H1 (cell line): Measurements from ENCODE around the gene GPR87. TPM values are rescaled to one million over a fixed set of nuclear protein-coding genes. Genes with fewer than 3 reads are reported as not detected.

ENCODE experiments used
- CTCF ChIA-PET: fragments of 300-600 bp; sonication (Branson Sonifier 250); formaldehyde crosslinking; loops from one replicate; lab custom pipeline; 2021; ENCODE audit not compliant: partially characterized antibody; lab: Charles Lee
- POLR2A ChIA-PET: fragments of 300-600 bp; sonication (Branson Sonifier 250); formaldehyde crosslinking; loops from one replicate; lab custom pipeline; 2021; ENCODE audit warnings: inconsistent platforms; ENCODE audit not compliant: partially characterized antibody; lab: Charles Lee
- DNase-seq, 2 experiments: peaks; one replicate each; pipeline versions ENCODE4 v3.0.0 to v3.0.0-alpha.2; 2010 to 2022; ENCODE audit warnings: low spot score in 2 of 2, low read depth in 1 of 2, mixed read lengths in 1 of 2
- FAIRE-seq: peaks from 2 replicates; lab custom pipeline; 2011; peaks lifted over from hg19 to GRCh38; lab: Jason Lieb, UNC
- H2AFZ ChIP-seq: 2 replicates; pipeline ENCODE4 v1.8.1; 2012; ENCODE audit warnings: low read length, inconsistent platforms
- H2AK5ac ChIP-seq: 2 replicates; pipeline ENCODE4 v1.6.1; 2013; ENCODE audit warnings: low read depth, low read length
- H2BK120ac ChIP-seq: replicated peaks from 2 replicates; pipeline ENCODE3; 2013; ENCODE audit warnings: low read depth, low read length, inconsistent platforms
- H2BK12ac ChIP-seq: 2 replicates; pipeline ENCODE4 v1.6.1; 2013; ENCODE audit warnings: low read depth, low read length
- H2BK15ac ChIP-seq: 2 replicates; pipeline ENCODE4 v1.6.1; 2013; ENCODE audit warnings: low read length
- H2BK20ac ChIP-seq: 2 replicates; pipeline ENCODE4 v1.6.1; 2013; ENCODE audit warnings: low read length
- H2BK5ac ChIP-seq: 2 replicates; pipeline ENCODE4 v1.6.1; 2013; ENCODE audit warnings: low read depth, low read length
- H3K14ac ChIP-seq: 2 replicates; pipeline ENCODE4 v1.6.1; 2013; ENCODE audit warnings: inconsistent platforms; ENCODE audit not compliant: insufficient read length
- H3K18ac ChIP-seq: 2 replicates; pipeline ENCODE4 v1.6.1; 2013; ENCODE audit warnings: low read length; ENCODE audit errors: extremely low read depth
- H3K23ac ChIP-seq: 2 replicates; pipeline ENCODE4 v1.6.1; 2013; ENCODE audit warnings: inconsistent platforms; ENCODE audit not compliant: insufficient read length
- H3K23me2 ChIP-seq: 2 replicates; pipeline ENCODE4 v1.6.1; 2013; ENCODE audit warnings: low read depth, low read length
- H3K27ac ChIP-seq: 2 replicates; pipeline ENCODE4 v1.6.1; 2011; ENCODE audit warnings: low read depth, low read length, inconsistent platforms
- H3K27me3 ChIP-seq, 4 experiments: replicated peaks in 1 of 4; 1 replicate in 1 of 4; 2 replicates in 3 of 4; pipeline versions ENCODE4 v1.6.1 to v1.8.1; 2011 to 2013; ENCODE audit warnings: low read length in 3 of 4, mild to moderate bottlenecking in 3 of 4, inconsistent platforms in 2 of 4, mixed read lengths in 2 of 4, moderate library complexity in 1 of 4; ENCODE audit not compliant: control insufficient read depth in 3 of 4, insufficient read depth in 3 of 4; ENCODE audit errors: extremely low read depth in 1 of 4
- H3K36me3 ChIP-seq, 4 experiments: 2 replicates each; pipeline versions ENCODE4 v1.6.1 to v1.8.1; 2011 to 2013; ENCODE audit warnings: mild to moderate bottlenecking in 4 of 4, low read length in 3 of 4, moderate library complexity in 2 of 4, control low read depth in 1 of 4, inconsistent platforms in 1 of 4; ENCODE audit not compliant: insufficient read depth in 4 of 4, control insufficient read depth in 2 of 4
- H3K4ac ChIP-seq: replicated peaks from 2 replicates; pipeline ENCODE3; 2013; ENCODE audit warnings: low read length, low read depth, mixed read lengths, inconsistent platforms; ENCODE audit not compliant: insufficient read length
- H3K4me1 ChIP-seq, 4 experiments: replicated peaks in 1 of 4; 1 replicate in 1 of 4; 2 replicates in 3 of 4; pipeline versions ENCODE4 v1.6.1 to v1.8.1; 2011 to 2013; ENCODE audit warnings: low read length in 3 of 4, inconsistent platforms in 2 of 4, mixed read lengths in 1 of 4; ENCODE audit not compliant: insufficient read depth in 4 of 4, control insufficient read depth in 3 of 4
- H3K4me2 ChIP-seq, 2 experiments: 2 replicates each; pipeline versions ENCODE4 v1.6.1 to v1.8.1; 2011 to 2013; ENCODE audit warnings: low read depth in 2 of 2, low read length in 2 of 2, control low read depth in 1 of 2, inconsistent platforms in 1 of 2, mild to moderate bottlenecking in 1 of 2; ENCODE audit not compliant: insufficient read depth in 1 of 2
- H3K4me3 ChIP-seq, 4 experiments: fragments of 200-600, 300-600 bp in 1 of 4; sonication (generic), shearing (Covaris generic), sonication (Bioruptor Twin) in 1 of 4; 2 replicates each; pipeline versions ENCODE4 v1.5.1 to v1.8.1; 2011 to 2016; ENCODE audit warnings: low read length in 4 of 4, low read depth in 3 of 4, control low read depth in 2 of 4, inconsistent platforms in 2 of 4, mild to moderate bottlenecking in 2 of 4, mixed read lengths in 1 of 4, moderate library complexity in 1 of 4; ENCODE audit not compliant: insufficient read depth in 2 of 4; ENCODE audit errors: extremely low read depth in 1 of 4
- H3K56ac ChIP-seq: replicated peaks from 2 replicates; pipeline ENCODE3; 2013; ENCODE audit warnings: low read depth, mild to moderate bottlenecking, mixed read lengths, low read length, inconsistent platforms; ENCODE audit not compliant: insufficient read length
- H3K79me1 ChIP-seq: 2 replicates; pipeline ENCODE4 v1.6.1; 2013; ENCODE audit warnings: low read depth, low read length, control low read depth
- H3K79me2 ChIP-seq, 2 experiments: 2 replicates each; pipeline versions ENCODE4 v1.6.1 to v1.8.1; 2012 to 2013; ENCODE audit warnings: low read length in 2 of 2, mild to moderate bottlenecking in 2 of 2, inconsistent platforms in 1 of 2; ENCODE audit not compliant: insufficient read depth in 2 of 2, control insufficient read depth in 1 of 2
- H3K9ac ChIP-seq, 4 experiments: replicated peaks in 1 of 4; 1 replicate in 1 of 4; 2 replicates in 3 of 4; pipeline versions ENCODE4 v1.6.1 to v1.8.1; 2011 to 2013; ENCODE audit warnings: low read depth in 3 of 4, low read length in 3 of 4, control low read depth in 2 of 4, mild to moderate bottlenecking in 2 of 4, moderate library complexity in 2 of 4, inconsistent platforms in 1 of 4; ENCODE audit errors: extremely low read depth in 1 of 4
- H3K9me3 ChIP-seq, 2 experiments: 2 replicates each; pipeline versions ENCODE4 v1.6.1 to v1.8.1; 2012 to 2013; ENCODE audit warnings: mild to moderate bottlenecking in 2 of 2, moderate library complexity in 2 of 2, control low read depth in 1 of 2, inconsistent platforms in 1 of 2, low read depth in 1 of 2, low read length in 1 of 2, mixed read lengths in 1 of 2; ENCODE audit not compliant: insufficient read depth in 2 of 2
- H4K20me1 ChIP-seq, 2 experiments: replicated peaks in 1 of 2; 2 replicates each; pipeline versions ENCODE3 to v1.8.1; 2011 to 2013; ENCODE audit warnings: inconsistent platforms in 2 of 2, low read length in 2 of 2, mild to moderate bottlenecking in 1 of 2; ENCODE audit not compliant: insufficient read depth in 2 of 2, control insufficient read depth in 1 of 2
- H4K5ac ChIP-seq: 2 replicates; pipeline ENCODE4 v1.6.1; 2013; ENCODE audit warnings: low read length, low read depth, mixed read lengths, inconsistent platforms; ENCODE audit not compliant: insufficient read length
- H4K8ac ChIP-seq: 2 replicates; pipeline ENCODE4 v1.8.0; 2013; ENCODE audit warnings: mild to moderate bottlenecking, moderate library complexity, low read length, inconsistent platforms; ENCODE audit not compliant: insufficient read depth; ENCODE audit errors: extremely low read depth
- H4K91ac ChIP-seq: replicated peaks from 2 replicates; pipeline ENCODE3; 2013; ENCODE audit warnings: low read length, mixed read lengths, inconsistent platforms; ENCODE audit not compliant: insufficient read length
- BCL11A ChIP-seq, 2 experiments: IDR thresholded peaks; one replicate each; pipeline ENCODE4 v1.6.1; 2011; ENCODE audit warnings: low read depth in 2 of 2, low read length in 2 of 2, mild to moderate bottlenecking in 2 of 2
- CHD1 ChIP-seq: IDR thresholded peaks from 2 replicates; pipeline ENCODE4 v1.6.1; 2012; ENCODE audit warnings: low read depth, low read length, improper control_type of control experiment
- HDAC2 ChIP-seq, 2 experiments: fragments of 300-600 bp in 1 of 2; sonication (generic) in 1 of 2; IDR thresholded peaks; 2 replicates each; pipeline ENCODE4 v1.6.1; 2011 to 2012; ENCODE audit warnings: low read depth in 2 of 2, low read length in 2 of 2, mild to moderate bottlenecking in 2 of 2, moderate library complexity in 2 of 2, borderline replicate concordance in 1 of 2, inconsistent platforms in 1 of 2
- POLR2A ChIP-seq, 2 experiments: IDR thresholded peaks; 1 replicate in 1 of 2; 2 replicates in 1 of 2; pipeline ENCODE4 v1.6.1; 2011; ENCODE audit warnings: low read depth in 2 of 2, low read length in 2 of 2, mild to moderate bottlenecking in 2 of 2; ENCODE audit errors: control extremely low read depth in 1 of 2
- SIN3A ChIP-seq, 2 experiments: IDR thresholded peaks in 1 of 2; conservative IDR thresholded peaks in 1 of 2; 2 replicates each; pipeline ENCODE4 v1.6.1; 2011 to 2012; ENCODE audit warnings: low read length in 2 of 2, improper control_type of control experiment in 1 of 2, low read depth in 1 of 2, mild to moderate bottlenecking in 1 of 2
- SP4 ChIP-seq: IDR thresholded peaks from 2 replicates; pipeline ENCODE4 v1.6.1; 2012; ENCODE audit warnings: low read length, inconsistent platforms
- TAF7 ChIP-seq: optimal IDR thresholded peaks from 2 replicates; pipeline ENCODE3; 2011; ENCODE audit warnings: low read depth, mild to moderate bottlenecking, inconsistent platforms, low read length, moderate library complexity, borderline replicate concordance
- WGBS, 2 experiments: shearing (Covaris generic) in 1 of 2; methylation state at CpG; one replicate each; pipeline versions ENCODE4 v1.1.6 to v1.1.7; 2013 to 2015; ENCODE audit warnings: low lambda C conversion rate in 2 of 2, mixed read lengths in 2 of 2, inconsistent platforms in 1 of 2, low coverage in 1 of 2, missing lambda C conversion rate in 1 of 2; ENCODE audit not compliant: insufficient replicate concordance in 2 of 2, insufficient coverage in 1 of 2, insufficient read length in 1 of 2; ENCODE audit errors: extremely low coverage in 1 of 2, missing lambda C conversion rate in 1 of 2; 5-methylcytosine and 5-hydroxymethylcytosine counted together
- polyA plus RNA-seq, 7 experiments: library from polyadenylated mRNA; depleted of rRNA in 3 of 7; stranded (reverse) in 5 of 7; unstranded in 2 of 7; fragments of >200 nt in 5 of 7; fragments of 200-250 nt in 2 of 7; gene quantifications; 1 replicate in 5 of 7; 2 replicates in 1 of 7; 4 replicates in 1 of 7; pipeline versions ENCODE4 v1.2.1 to v1.2.3, GENCODE V29; 2011 to 2013; ENCODE audit warnings: missing spikeins in 2 of 7, mixed read lengths in 2 of 7
- total RNA-seq: library from RNA; stranded (reverse); fragmentation: NEBNext Ultra II Directional; extraction: Animal tissue kit (Norgen Biotek cat#: 25700); gene quantifications from 2 replicates; pipeline ENCODE4 v1.2.1, GENCODE V29; 2021
- TF ChIP-seq, protein P1 (sequence below): IDR thresholded peaks from 2 replicates; pipeline ENCODE4 v1.6.1; 2012; ENCODE audit warnings: low read length, inconsistent platforms

GPR87 gene
- total and polyA plus RNA-seq, 2 of the 8 experiments (the other 6 are each of a cell fraction or from before 2014, with no cell fraction given), result 0.05 TPM; not detected in 1

DNA sequence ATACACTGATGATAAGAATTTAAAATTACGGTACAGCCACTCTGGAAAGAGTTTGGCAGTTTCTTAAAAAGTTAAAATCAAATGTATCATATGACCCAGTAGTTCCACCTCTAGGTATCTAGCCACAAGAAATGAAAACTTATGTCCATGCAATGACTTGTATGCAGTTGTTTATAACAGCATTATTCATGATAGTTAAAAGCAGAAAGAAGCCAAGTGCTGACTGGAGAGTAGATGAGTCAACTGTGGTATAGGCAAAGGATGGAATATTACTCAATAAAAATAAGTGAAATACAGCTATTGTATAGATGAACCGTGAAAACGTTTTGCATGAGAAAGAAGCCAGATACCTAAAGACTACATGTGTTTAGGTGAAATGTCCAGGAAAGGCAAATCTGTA, 14.8 kb downstream of the GPR87 start:
- no peak overlapping the region for H3K9ac ChIP-seq
- no peak for TF ChIP-seq SP4
- no peak for TF ChIP-seq SIN3A (conservative IDR thresholded peaks at IDR 0.05 in 1 of 2, IDR thresholded peaks at IDR 0.05 in 1 of 2; ENCODE audit: low read depth in 1 of 2, low read length in 2 of 2)
- TF ChIP-seq TAF7, result no peak
- no peak for TF ChIP-seq POLR2A (IDR thresholded peaks at IDR 0.05; ENCODE audit: control extremely low read depth in 1 of 2, low read depth in 2 of 2, low read length in 2 of 2)
- TF ChIP-seq BCL11A (IDR thresholded peaks at IDR 0.05; ENCODE audit: low read depth in 2 of 2, low read length in 2 of 2), result no peak
- no peak for TF ChIP-seq HDAC2 (IDR thresholded peaks at IDR 0.05; ENCODE audit: borderline replicate concordance in 1 of 2, low read depth in 2 of 2, low read length in 2 of 2)
- TF ChIP-seq CHD1, result no peak
- TF ChIP-seq, protein P1, sequence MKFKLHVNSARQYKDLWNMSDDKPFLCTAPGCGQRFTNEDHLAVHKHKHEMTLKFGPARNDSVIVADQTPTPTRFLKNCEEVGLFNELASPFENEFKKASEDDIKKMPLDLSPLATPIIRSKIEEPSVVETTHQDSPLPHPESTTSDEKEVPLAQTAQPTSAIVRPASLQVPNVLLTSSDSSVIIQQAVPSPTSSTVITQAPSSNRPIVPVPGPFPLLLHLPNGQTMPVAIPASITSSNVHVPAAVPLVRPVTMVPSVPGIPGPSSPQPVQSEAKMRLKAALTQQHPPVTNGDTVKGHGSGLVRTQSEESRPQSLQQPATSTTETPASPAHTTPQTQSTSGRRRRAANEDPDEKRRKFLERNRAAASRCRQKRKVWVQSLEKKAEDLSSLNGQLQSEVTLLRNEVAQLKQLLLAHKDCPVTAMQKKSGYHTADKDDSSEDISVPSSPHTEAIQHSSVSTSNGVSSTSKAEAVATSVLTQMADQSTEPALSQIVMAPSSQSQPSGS, result no peak
- TF ChIP-seq, all 59 proteins: peak for 0
- Histone ChIP-seq H3K18ac (no peak overlapping the region), H2BK15ac (no peak overlapping the region), H4K8ac (no peak overlapping the region), H3K4me1 (peaks cover 4 to 20% (median 15%) of the 10 kb centered on the region in 4 experiments), H3K4me2 (no peak overlapping the region), H2BK5ac (no peak overlapping the region), H3K4me3 (no peak overlapping the region), H4K91ac (no peak overlapping the region), H3K79me2 (no peaks in the 10 kb centered on the region), H3K23ac (no peak overlapping the region), H4K5ac (no peak overlapping the region), H2BK120ac (no peak overlapping the region), H3K14ac (no peak overlapping the region), H2AFZ (no peak overlapping the region), H2AK5ac (no peak overlapping the region), H3K79me1 (no peaks in the 10 kb centered on the region), H3K36me3 (no peaks in the 10 kb centered on the region), H2BK12ac (no peak overlapping the region), H3K23me2 (no peaks in the 10 kb centered on the region), H4K20me1 (peaks cover 0 to 2% of the 10 kb centered on the region in 2 experiments), H3K56ac (no peak overlapping the region), H3K4ac (no peak overlapping the region), H3K27ac (no peak overlapping the region), H3K9me3 (no peaks in the 10 kb centered on the region), H2BK20ac (no peak overlapping the region), H3K27me3 (0 out of 7 replicates have a peak, but pooled peaks cover 0 to 3% (median 0%) of the 10 kb centered on the region in 4 experiments)
- DNase-seq, result no peak
- ChIA-PET CTCF (interaction anchor here (0.6 to 3.0 kb wide), 2 partner anchors 26 to 216 kb away, joined by 3 to 11 read pairs; no protein-coding TSS in a partner anchor), POLR2A (no interaction called here)
- no peak for FAIRE-seq
- 93% methylated on average over 3 of the region's 3 CpGs; no CpG with 5 or more reads in 1 of the 2 experiments for WGBS, 2 experiments
